Ascending aorta (tissue), 2 donors: ENCODE results near the gene PREB. TPM values are rescaled to one million over a fixed set of nuclear protein-coding genes. Genes with fewer than 3 reads are reported as not detected.

Experiments used
- DNase-seq, 2 donors: peaks; one replicate each; pipeline ENCODE4 v3.0.0-alpha.2; 2019; ENCODE audit warnings: low spot score in 2 of 2
- H3K27ac ChIP-seq, 2 donors: fragments of 200-600 bp; sonication (generic); one replicate each; pipeline ENCODE4 v1.5.1; 2016 to 2017; ENCODE audit warnings: mild to moderate bottlenecking in 1 of 2
- H3K27me3 ChIP-seq: fragments of 200-600 bp; sonication (generic); one replicate; pipeline ENCODE4 v1.5.1; 2017
- H3K36me3 ChIP-seq, 2 donors: fragments of 200-600 bp; sonication (generic); one replicate each; pipeline ENCODE4 v1.5.1; 2016
- H3K4me1 ChIP-seq, 2 donors: fragments of 200-600 bp; sonication (generic); one replicate each; pipeline ENCODE4 v1.5.1; 2016 to 2017; ENCODE audit warnings: mild to moderate bottlenecking in 1 of 2
- H3K4me3 ChIP-seq, 2 donors: fragments of 200-600 bp; sonication (generic); one replicate each; pipeline ENCODE4 v1.5.1; 2016 to 2017; ENCODE audit warnings: mild to moderate bottlenecking in 1 of 2
- H3K9me3 ChIP-seq, 2 donors: fragments of 200-600 bp; sonication (generic); one replicate each; pipeline ENCODE4 v1.5.1; 2016
- intact Hi-C: fragments of 100-400 bp; cut with DNase I; formaldehyde crosslinking; loops from one replicate; pipeline ENCODE4 v1.15.1; 2023
- total RNA-seq: library from RNA; depleted of rRNA; stranded (reverse); fragments of >200 nt; gene quantifications from one replicate; pipeline ENCODE4 v1.1.0, GENCODE V29; 2016
- TF ChIP-seq, protein P1 (sequence below), 3 experiments: fragments of 200-600 bp in 2 of 3; fragments of 450-650 bp in 1 of 3; sonication (generic) in 2 of 3; IDR thresholded peaks; one replicate each; pipeline ENCODE4 v1.5.1; 2016 to 2019; ENCODE audit warnings: antibody characterized with exemption in 3 of 3, mild to moderate bottlenecking in 1 of 3, moderate library complexity in 1 of 3

The PREB gene
- total RNA-seq, 1 donor from 2014 or later, result 116 TPM

DNA sequence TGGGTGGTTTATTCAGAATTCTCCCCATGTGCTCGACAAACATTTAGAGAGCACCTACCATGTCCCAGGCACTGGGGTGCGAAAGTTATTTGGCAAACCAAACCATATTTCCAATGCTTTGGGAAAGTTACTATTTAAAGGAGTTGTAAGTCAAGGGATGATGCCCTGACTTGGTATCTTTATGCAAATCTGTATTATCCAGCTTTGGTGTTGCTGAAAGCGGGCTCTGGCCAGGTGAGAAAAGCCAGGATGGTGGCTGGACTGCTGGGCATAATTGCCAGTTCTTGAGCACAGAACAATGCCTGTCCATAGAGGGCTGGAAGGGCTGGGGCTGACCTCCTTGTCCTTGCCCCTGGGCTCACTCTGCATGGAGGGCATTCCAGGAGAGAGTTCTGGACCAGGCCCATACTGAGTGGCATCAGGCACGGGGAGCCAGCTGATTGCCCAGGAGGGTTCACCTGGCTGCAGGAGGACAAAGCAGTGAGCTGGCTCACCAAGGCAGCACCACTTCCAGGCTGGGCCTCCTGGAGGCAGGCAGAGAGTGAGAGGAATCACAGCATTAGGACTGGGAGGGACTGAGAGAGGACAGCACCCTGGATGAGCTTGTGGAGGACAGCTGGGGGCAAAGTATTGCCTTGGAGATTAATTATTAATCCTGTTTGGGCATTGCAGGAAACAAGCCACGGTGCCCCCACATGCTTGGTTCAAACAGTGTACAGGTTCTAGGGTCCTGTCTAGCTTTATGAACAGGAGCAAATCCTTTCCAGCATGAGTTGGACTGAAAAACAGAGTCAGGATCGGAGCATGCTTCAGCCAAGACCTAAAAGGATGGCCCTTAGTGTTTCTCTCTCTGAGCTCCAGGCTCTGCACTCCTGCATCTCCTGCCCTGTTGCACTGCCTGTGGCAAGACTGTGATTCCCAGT, 40.7 kb downstream of the PREB start:
- no peak for DNase-seq
- intact Hi-C loops, result no loop called here
- TF ChIP-seq, protein P1, sequence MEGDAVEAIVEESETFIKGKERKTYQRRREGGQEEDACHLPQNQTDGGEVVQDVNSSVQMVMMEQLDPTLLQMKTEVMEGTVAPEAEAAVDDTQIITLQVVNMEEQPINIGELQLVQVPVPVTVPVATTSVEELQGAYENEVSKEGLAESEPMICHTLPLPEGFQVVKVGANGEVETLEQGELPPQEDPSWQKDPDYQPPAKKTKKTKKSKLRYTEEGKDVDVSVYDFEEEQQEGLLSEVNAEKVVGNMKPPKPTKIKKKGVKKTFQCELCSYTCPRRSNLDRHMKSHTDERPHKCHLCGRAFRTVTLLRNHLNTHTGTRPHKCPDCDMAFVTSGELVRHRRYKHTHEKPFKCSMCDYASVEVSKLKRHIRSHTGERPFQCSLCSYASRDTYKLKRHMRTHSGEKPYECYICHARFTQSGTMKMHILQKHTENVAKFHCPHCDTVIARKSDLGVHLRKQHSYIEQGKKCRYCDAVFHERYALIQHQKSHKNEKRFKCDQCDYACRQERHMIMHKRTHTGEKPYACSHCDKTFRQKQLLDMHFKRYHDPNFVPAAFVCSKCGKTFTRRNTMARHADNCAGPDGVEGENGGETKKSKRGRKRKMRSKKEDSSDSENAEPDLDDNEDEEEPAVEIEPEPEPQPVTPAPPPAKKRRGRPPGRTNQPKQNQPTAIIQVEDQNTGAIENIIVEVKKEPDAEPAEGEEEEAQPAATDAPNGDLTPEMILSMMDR (IDR thresholded peaks at IDR 0.05), result no peak

DNA sequence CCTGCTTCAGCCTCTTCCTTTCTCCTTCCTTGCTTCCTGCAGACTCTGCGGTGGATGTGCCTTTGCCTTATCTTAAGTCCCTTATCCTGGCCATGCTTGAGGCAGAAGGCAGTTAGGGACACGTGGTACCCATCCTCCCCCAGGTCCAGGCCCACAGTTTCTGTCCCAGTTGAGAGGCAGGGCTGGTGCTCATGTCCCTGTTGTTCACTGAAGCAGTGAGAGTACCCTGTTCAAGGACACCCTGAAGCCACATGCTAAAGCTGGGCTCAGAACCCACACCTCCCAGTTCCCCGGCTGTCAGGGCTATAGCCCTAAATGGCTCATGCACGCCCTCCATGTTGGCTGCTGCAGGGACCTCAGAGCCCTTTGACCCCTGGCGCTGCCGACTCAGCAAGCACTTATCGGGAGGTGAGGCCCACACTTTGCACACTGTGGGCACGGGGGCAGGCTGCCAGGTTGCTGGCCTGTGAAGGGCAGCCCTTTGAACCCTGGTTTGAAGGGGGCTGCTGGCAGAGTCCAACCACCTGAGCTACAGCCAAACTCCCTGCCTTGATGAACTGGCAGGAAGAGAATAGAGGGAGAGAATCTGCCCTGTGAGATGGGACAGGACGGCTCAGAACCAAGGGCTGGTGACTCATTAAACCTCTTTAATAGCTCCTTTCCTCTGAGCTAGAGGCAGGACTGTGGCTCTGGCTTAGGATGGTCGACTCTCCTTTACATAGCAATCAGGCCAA, 41.6 kb downstream of the PREB start:
- H3K27ac ChIP-seq, result no peak overlapping the region
- H3K27me3 ChIP-seq, result no peaks in the 10 kb centered on the region
- TF ChIP-seq, protein P1 (IDR thresholded peaks at IDR 0.05), result no peak
- H3K9me3 ChIP-seq, result no peaks in the 10 kb centered on the region
- no peak overlapping the region for H3K4me3 ChIP-seq
- peaks cover 4 to 10% of the 10 kb centered on the region in 2 donors for H3K4me1 ChIP-seq
- no peak for DNase-seq
- no peaks in the 10 kb centered on the region for H3K36me3 ChIP-seq
- intact Hi-C loops, result no loop called here

More for the DNA sequence above, 40.7 kb downstream of the PREB start:
- no peaks in the 10 kb centered on the region for H3K9me3 ChIP-seq
- H3K36me3 ChIP-seq, result no peaks in the 10 kb centered on the region
- no peaks in the 10 kb centered on the region for H3K27me3 ChIP-seq
- no peak overlapping the region for H3K4me3 ChIP-seq
- H3K4me1 ChIP-seq, result peaks cover 4 to 10% of the 10 kb centered on the region in 2 donors
- H3K27ac ChIP-seq, result no peak overlapping the region

DNA sequence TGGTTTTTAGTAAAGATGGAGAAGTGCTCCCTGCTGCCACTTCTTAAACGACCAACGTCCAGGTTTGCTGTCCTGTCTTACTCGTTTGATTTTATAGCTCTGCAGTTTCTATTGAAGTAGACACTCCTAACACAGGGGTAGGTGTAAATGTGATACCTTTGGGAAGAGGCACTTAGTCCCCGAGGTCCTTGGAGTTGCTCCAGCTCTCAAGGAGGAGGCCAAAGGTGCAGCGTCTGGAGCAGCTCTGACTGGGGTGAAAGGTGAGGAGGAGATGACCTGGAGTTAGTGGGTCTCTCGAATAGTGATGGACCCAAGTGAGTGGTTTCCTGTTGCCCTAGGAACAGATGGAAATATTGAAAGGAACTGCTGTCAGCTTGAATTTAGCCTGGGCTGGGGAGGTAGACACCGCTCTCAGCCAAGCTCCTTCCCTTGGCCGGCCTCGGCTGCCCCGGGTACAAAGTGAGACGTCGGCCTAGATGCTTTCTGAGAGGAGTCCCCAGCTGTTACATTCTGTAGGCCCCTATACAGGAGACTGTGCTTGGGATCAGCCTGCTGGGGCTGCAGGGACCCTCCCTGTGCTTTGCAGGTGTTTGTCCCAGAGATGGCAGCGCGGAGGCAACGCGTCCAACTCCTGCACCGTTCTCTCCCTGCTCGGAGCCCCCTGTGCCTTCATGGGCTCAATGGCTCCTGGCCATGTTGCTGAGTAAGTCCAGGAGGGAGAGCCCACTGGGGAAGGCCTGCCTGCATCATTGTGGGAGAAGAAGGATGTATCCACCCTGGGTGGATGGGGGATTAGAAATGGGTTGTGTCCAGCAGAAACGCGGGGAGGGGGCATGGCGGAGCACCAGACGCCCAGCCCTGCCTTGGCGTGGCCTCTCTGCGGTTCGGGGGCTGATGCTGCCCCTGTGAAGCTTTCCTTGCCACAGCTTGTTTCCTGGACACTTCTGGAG, 42.4 kb downstream of the PREB start:
- H3K4me3 ChIP-seq, result no peak overlapping the region
- H3K27ac ChIP-seq, result no peak overlapping the region
- H3K4me1 ChIP-seq, result peaks cover 4 to 14% of the 10 kb centered on the region in 2 donors
- intact Hi-C loops, result no loop called here
- H3K36me3 ChIP-seq, result no peaks in the 10 kb centered on the region
- H3K27me3 ChIP-seq, result no peaks in the 10 kb centered on the region
- no peak for DNase-seq
- TF ChIP-seq, protein P1 (IDR thresholded peaks at IDR 0.05), result no peak
- H3K9me3 ChIP-seq, result no peaks in the 10 kb centered on the region

DNA sequence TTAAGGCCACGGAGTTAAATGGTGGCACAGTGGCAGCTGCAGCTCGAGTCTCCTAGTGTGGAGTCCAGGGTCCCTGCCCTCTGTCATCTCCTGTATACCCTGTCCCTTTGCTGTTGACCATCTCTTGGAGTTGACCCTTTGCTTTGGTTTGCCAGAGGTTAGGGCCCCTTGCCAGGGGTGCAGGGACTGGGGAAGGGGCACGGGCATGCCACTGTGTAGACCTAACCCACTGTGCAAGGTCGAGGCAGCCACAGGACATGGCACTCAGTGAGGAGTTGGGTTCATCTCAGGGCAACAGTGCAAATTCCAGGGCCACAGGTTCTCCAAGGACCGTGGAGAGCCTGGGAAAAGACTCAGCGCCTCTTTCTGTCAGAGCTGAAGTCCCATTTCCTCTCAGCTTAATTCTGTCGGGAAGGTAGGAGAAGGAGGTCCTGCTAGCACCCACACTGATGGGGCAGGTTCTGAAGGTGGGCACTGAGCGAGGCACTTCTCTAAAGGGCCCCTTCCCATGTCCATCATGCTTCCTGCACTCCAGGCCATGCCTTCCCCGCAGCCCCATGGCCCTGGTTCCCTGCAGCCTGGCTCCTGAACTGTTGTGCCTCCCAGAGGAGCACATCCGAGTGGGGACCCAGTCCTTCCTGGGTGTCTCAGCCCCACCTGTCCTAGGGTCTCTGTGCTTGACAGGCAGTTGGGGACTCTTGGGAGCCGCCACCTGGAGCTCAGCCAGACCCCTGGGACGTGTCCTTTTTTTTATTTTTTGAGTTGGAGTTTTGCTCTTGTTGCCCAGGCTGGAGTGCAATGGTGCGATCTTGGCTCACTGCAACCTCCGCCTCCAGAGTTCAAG, 45.1 kb downstream of the PREB start:
- DNase-seq, result no peak
- Histone ChIP-seq H3K9me3 (no peaks in the 10 kb centered on the region), H3K4me1 (peaks cover 4 to 18% of the 10 kb centered on the region in 2 donors), H3K27me3 (no peaks in the 10 kb centered on the region), H3K4me3 (no peak overlapping the region), H3K27ac (no peak overlapping the region), H3K36me3 (no peaks in the 10 kb centered on the region)
- TF ChIP-seq, protein P1 (IDR thresholded peaks at IDR 0.05), result no peak
- intact Hi-C loops, result loop anchor here (5.0 kb wide), 1 partner anchor 43 kb away; the partner anchor contains the start of gene PREB
